H9 (cell line): Measurements from ENCODE around the gene FGD5. TPM values are rescaled to one million over a fixed set of nuclear protein-coding genes. Genes with fewer than 3 reads are reported as not detected.

ENCODE experiments used
- DNase-seq: peaks from one replicate; pipeline ENCODE4 v3.0.0-alpha.2; 2017
- H2AFZ ChIP-seq: one replicate; pipeline ENCODE4 v1.6.1; 2013; ENCODE audit warnings: mild to moderate bottlenecking, low read length, control low read depth, moderate library complexity
- H2AK5ac ChIP-seq: 2 replicates; pipeline ENCODE4 v1.6.1; 2013; ENCODE audit warnings: low read length, control low read depth, mixed read lengths; ENCODE audit not compliant: insufficient read length
- H2BK120ac ChIP-seq: one replicate; pipeline ENCODE4 v1.6.1; 2013; ENCODE audit warnings: low read depth, mild to moderate bottlenecking, low read length, control low read depth, inconsistent platforms; ENCODE audit not compliant: poor library complexity, severe bottlenecking
- H2BK12ac ChIP-seq: 2 replicates; pipeline ENCODE4 v1.6.1; 2013; ENCODE audit warnings: low read length, control low read depth, mixed read lengths, low read depth; ENCODE audit not compliant: insufficient read length
- H2BK15ac ChIP-seq: 2 replicates; pipeline ENCODE4 v1.6.1; 2013; ENCODE audit warnings: low read depth, low read length, control low read depth
- H2BK20ac ChIP-seq: one replicate; pipeline ENCODE4 v1.6.1; 2013; ENCODE audit warnings: low read depth, mild to moderate bottlenecking, low read length, control low read depth, inconsistent platforms; ENCODE audit not compliant: poor library complexity, severe bottlenecking
- H2BK5ac ChIP-seq: 2 replicates; pipeline ENCODE4 v1.6.1; 2013; ENCODE audit warnings: low read length, control low read depth, mixed read lengths; ENCODE audit not compliant: insufficient read length
- H3K14ac ChIP-seq: 2 replicates; pipeline ENCODE4 v1.6.1; 2013; ENCODE audit warnings: low read length, control low read depth; ENCODE audit not compliant: insufficient read depth
- H3K18ac ChIP-seq: 2 replicates; pipeline ENCODE4 v1.6.1; 2013; ENCODE audit warnings: low read depth, mild to moderate bottlenecking, mixed read lengths, low read length, control low read depth; ENCODE audit not compliant: insufficient read length
- H3K23ac ChIP-seq: 2 replicates; pipeline ENCODE4 v1.6.1; 2013; ENCODE audit warnings: low read length, control low read depth, mixed read lengths, low read depth; ENCODE audit not compliant: insufficient read length
- H3K23me2 ChIP-seq: 2 replicates; pipeline ENCODE4 v1.6.1; 2013; ENCODE audit warnings: low read depth, mild to moderate bottlenecking, mixed read lengths, low read length, control low read depth; ENCODE audit not compliant: insufficient read length, poor library complexity, severe bottlenecking
- H3K27ac ChIP-seq: 2 replicates; pipeline ENCODE4 v1.5.1; 2013; ENCODE audit warnings: low read length, control low read depth, mixed read lengths, low read depth; ENCODE audit not compliant: insufficient read length
- H3K27me3 ChIP-seq: 2 replicates; pipeline ENCODE4 v1.6.1; 2013; ENCODE audit warnings: low read length, control low read depth, inconsistent platforms; ENCODE audit not compliant: insufficient read depth
- H3K4ac ChIP-seq: 2 replicates; pipeline ENCODE4 v1.6.1; 2013; ENCODE audit warnings: low read depth, mild to moderate bottlenecking, control low read depth, inconsistent platforms, low read length, moderate library complexity
- H3K4me1 ChIP-seq: 2 replicates; pipeline ENCODE4 v1.6.1; 2013; ENCODE audit warnings: low read length, control low read depth, inconsistent platforms; ENCODE audit not compliant: insufficient read depth
- H3K4me2 ChIP-seq: 2 replicates; pipeline ENCODE4 v1.6.1; 2013; ENCODE audit warnings: low read length, control low read depth, mixed read lengths; ENCODE audit not compliant: insufficient read length, insufficient read depth
- H3K56ac ChIP-seq: 2 replicates; pipeline ENCODE4 v1.6.1; 2013; ENCODE audit warnings: low read depth, mild to moderate bottlenecking, mixed read lengths, low read length, control low read depth; ENCODE audit not compliant: insufficient read length
- H3K79me1 ChIP-seq: 2 replicates; pipeline ENCODE4 v1.6.1; 2013; ENCODE audit warnings: low read depth, mild to moderate bottlenecking, moderate library complexity, low read length, control low read depth, inconsistent platforms; ENCODE audit not compliant: insufficient read depth, poor library complexity, severe bottlenecking
- H3K79me2 ChIP-seq: 2 replicates; pipeline ENCODE4 v1.6.1; 2013; ENCODE audit warnings: low read length, control low read depth, inconsistent platforms; ENCODE audit not compliant: insufficient read depth
- H3K9ac ChIP-seq: 2 replicates; pipeline ENCODE4 v1.6.1; 2013; ENCODE audit warnings: low read length, control low read depth, mixed read lengths; ENCODE audit not compliant: insufficient read length; ENCODE audit errors: extremely low read depth
- H3K9me3 ChIP-seq: one replicate; pipeline ENCODE4 v1.6.1; 2013; ENCODE audit warnings: low read depth, low read length, inconsistent platforms; ENCODE audit not compliant: control insufficient read depth
- H3T11ph ChIP-seq: one replicate; pipeline ENCODE4 v1.6.1; 2013; ENCODE audit warnings: mild to moderate bottlenecking, low read length, control low read depth, inconsistent platforms
- H4K20me1 ChIP-seq: one replicate; pipeline ENCODE4 v1.6.1; 2013; ENCODE audit not compliant: control insufficient read depth, insufficient read length, insufficient read depth
- H4K5ac ChIP-seq: 2 replicates; pipeline ENCODE4 v1.6.1; 2013; ENCODE audit warnings: low read depth, mild to moderate bottlenecking, mixed read lengths, low read length, control low read depth; ENCODE audit not compliant: insufficient read length
- H4K8ac ChIP-seq: replicated peaks from 2 replicates; pipeline ENCODE4 v1.6.1; 2013; ENCODE audit warnings: low read length, control low read depth, mixed read lengths, low read depth; ENCODE audit not compliant: insufficient read length
- H4K91ac ChIP-seq: 2 replicates; pipeline ENCODE4 v1.6.1; 2013; ENCODE audit warnings: low read depth, mild to moderate bottlenecking, moderate library complexity, mixed read lengths, low read length, control low read depth; ENCODE audit not compliant: insufficient read length
- H3K27ac Mint-ChIP-seq, 3 experiments: 2 replicates in 2 of 3; 3 replicates in 1 of 3; pipeline ENCODE4 v1.8.0; 2020 to 2021; ENCODE audit warnings: mixed read lengths in 3 of 3, mild to moderate bottlenecking in 1 of 3, moderate library complexity in 1 of 3
- H3K27me3 Mint-ChIP-seq: 2 replicates; pipeline ENCODE4 v1.8.0; 2021; ENCODE audit warnings: low read depth, mild to moderate bottlenecking, moderate library complexity, mixed read lengths
- H3K36me3 Mint-ChIP-seq, 3 experiments: 2 replicates in 2 of 3; 3 replicates in 1 of 3; pipeline ENCODE4 v1.8.0; 2020 to 2021; ENCODE audit warnings: low read depth in 3 of 3, mixed read lengths in 3 of 3; ENCODE audit not compliant: insufficient read depth in 1 of 3
- H3K4me1 Mint-ChIP-seq, 2 experiments: 2 replicates each; pipeline ENCODE4 v1.8.0; 2020; ENCODE audit warnings: mixed read lengths in 2 of 2
- H3K4me3 Mint-ChIP-seq, 2 experiments: 2 replicates in 1 of 2; 3 replicates in 1 of 2; pipeline ENCODE4 v1.8.0; 2020 to 2021; ENCODE audit warnings: mild to moderate bottlenecking in 2 of 2, mixed read lengths in 2 of 2, moderate library complexity in 1 of 2
- H3K9me3 Mint-ChIP-seq, 2 experiments: 2 replicates in 1 of 2; 3 replicates in 1 of 2; pipeline ENCODE4 v1.8.0; 2020; ENCODE audit warnings: mild to moderate bottlenecking in 2 of 2, mixed read lengths in 2 of 2, moderate library complexity in 1 of 2
- CTCF ChIP-seq: fragments of 200-600 bp; sonication (generic); conservative IDR thresholded peaks from 3 replicates; pipeline ENCODE4 v1.8.0; 2021; ENCODE audit warnings: antibody characterized with exemption, mild to moderate bottlenecking
- WGBS: extraction: QIAGEN DNeasy Blood & Tissue Kit; methylation state at CpG from one replicate; pipeline ENCODE4 v1.1.7; 2013; ENCODE audit warnings: missing lambda C conversion rate, low lambda C conversion rate, mixed read lengths; ENCODE audit not compliant: insufficient read length; ENCODE audit errors: extremely low coverage; 5-methylcytosine and 5-hydroxymethylcytosine counted together
- total RNA-seq: library from RNA; stranded (reverse); gene quantifications from 2 replicates; pipeline ENCODE4 v1.2.1, GENCODE V29; 2021

FGD5 gene
- total RNA-seq, 1 experiment from 2014 or later, result 7.8 TPM

DNA sequence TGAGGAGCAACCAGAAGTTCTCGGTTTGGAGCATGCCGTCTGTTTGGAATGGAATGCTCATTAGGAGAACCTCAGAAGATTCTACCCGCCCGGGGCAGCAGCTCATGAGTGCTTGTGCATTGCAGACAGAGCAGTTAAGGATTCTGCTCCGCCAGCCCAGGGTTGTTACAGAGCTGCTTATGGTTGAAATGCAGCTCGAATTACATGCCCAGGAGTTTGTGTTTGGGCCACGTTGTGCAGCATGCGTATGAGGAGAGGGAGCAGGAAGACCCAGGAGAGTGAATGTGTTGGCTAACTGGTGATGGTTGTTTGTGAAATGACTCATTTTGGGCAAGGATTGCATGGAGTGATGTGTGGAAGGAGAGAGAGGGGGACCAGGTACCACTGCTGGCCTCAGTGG, 9.0 kb downstream of the FGD5 start:
- Mint-ChIP-seq H3K36me3 (no peaks in the 10 kb centered on the region; a peak in 2 of 7 replicates), H3K27ac (no peak overlapping the region; a peak in 1 of 7 replicates), H3K4me3 (no peak overlapping the region), H3K4me1 (peaks cover 18 to 41% of the 10 kb centered on the region in 2 experiments), H3K27me3 (peaks cover 4% of the 10 kb centered on the region), H3K9me3 (no peaks in the 10 kb centered on the region)
- H2BK120ac ChIP-seq, result no peak overlapping the region
- no peak overlapping the region for H2AK5ac ChIP-seq
- no peaks in the 10 kb centered on the region for H3K9me3 ChIP-seq
- H4K5ac ChIP-seq, result no peak overlapping the region
- H3T11ph ChIP-seq, result no peak overlapping the region
- no peaks in the 10 kb centered on the region for H3K23me2 ChIP-seq
- no peak overlapping the region for H2BK15ac ChIP-seq
- DNase-seq, result no peak
- no peak overlapping the region for H3K18ac ChIP-seq
- no peak overlapping the region for H4K8ac ChIP-seq
- H4K20me1 ChIP-seq, result no peaks in the 10 kb centered on the region
- no peak overlapping the region for H3K4me2 ChIP-seq
- no peak overlapping the region for H3K23ac ChIP-seq
- H2AFZ ChIP-seq, result no peak overlapping the region
- H3K27ac ChIP-seq, result no peak overlapping the region
- H3K4ac ChIP-seq, result no peak overlapping the region
- H3K79me2 ChIP-seq, result no peaks in the 10 kb centered on the region
- no CpG with 5 or more reads among the region's 8 CpGs for WGBS
- no peak overlapping the region for H2BK12ac ChIP-seq
- no peak overlapping the region for H2BK20ac ChIP-seq
- H3K14ac ChIP-seq, result no peak overlapping the region
- H2BK5ac ChIP-seq, result no peak overlapping the region
- no peak overlapping the region for H4K91ac ChIP-seq
- no peak overlapping the region for H3K9ac ChIP-seq
- H3K27me3 ChIP-seq, result no peaks in the 10 kb centered on the region
- H3K56ac ChIP-seq, result no peak overlapping the region
- peaks cover 3% of the 10 kb centered on the region for H3K4me1 ChIP-seq
- TF ChIP-seq CTCF, result no peak
- H3K79me1 ChIP-seq, result no peaks in the 10 kb centered on the region
